HG02884 (cell line): ENCODE data around the gene LRRC53.
A peak's percentile ranks its signal among the peaks of the same experiment; 100 is the strongest.

Experiments used
- ATAC-seq: cut with Tn5 transposase; IDR thresholded peaks from one replicate; pipeline ENCODE4 v1.9.1; 2021; ENCODE audit warnings: mild to moderate bottlenecking, moderate library complexity; ENCODE audit not compliant: unreplicated experiment

The LRRC53 gene

DNA sequence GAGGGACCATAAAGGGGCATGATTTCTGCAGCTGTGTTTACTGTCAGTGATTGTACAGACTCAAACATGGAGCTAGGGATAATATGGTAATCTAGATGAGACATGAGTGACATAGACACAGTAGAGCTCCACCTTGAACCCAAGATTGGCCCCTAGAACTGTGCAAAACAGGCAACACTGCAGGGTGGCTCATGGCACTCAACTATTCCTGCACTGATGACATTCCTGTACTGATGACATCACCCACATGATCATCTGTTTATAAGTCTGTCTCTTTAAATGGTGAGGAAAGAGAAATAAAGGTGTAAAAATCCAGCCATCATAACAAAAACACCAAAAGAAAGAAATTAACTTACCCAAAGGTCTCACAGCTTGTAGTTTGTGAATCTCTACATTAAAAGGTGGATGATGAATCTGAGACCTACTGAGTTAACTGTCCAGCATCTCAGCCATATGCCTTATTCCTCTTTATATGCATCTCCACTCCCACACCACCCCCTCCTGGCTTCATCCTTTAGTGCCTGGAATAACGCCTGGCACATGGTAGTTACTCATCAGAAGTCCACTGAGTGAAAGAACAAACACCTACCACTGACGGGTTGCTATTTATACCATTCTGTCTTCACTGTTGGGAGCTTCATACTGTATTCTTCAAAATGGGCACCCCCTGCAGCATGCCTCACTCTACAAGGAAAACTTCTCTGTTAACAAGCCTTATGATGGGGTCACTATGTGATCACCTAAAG is at the start of gene LRRC53:
LRRC53 (minus strand) TSS at position 442 of the 746 bp plus-strand sequence. CDS start 29,262 bp downstream, outside the sequence.
- ATAC-seq: no peak

- no peak for ATAC-seq
Measured at GRCh38 chr1:74549932-74550331, 37.5 kb upstream of the LRRC53 start.

- ATAC-seq: no peak
Measured at GRCh38 chr1:74548961-74549750, 36.7 kb upstream of the LRRC53 start.

DNA sequence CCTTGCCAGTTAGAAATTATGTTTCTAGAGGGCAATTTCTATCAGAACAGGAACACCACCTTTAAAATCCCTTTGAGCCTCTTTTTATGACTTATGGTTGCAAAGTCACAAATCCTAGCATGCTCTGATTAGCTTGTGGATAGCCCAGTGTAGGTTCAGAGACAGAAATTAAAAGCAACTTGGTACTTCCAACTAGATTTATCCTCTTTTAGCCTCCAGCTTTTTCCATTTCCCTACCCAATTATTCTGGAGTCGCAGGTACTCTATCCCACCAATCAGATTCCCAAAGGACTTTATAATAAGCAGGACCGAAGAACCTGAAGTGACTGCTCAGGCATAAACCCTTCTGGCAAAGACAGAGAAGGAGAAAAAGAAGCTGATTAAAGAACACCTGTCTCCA is 33.4 kb upstream of the LRRC53 start:
- no peak for ATAC-seq

- ATAC-seq: no peak
Measured at GRCh38 chr1:74534241-74534640, 21.8 kb upstream of the LRRC53 start.

DNA sequence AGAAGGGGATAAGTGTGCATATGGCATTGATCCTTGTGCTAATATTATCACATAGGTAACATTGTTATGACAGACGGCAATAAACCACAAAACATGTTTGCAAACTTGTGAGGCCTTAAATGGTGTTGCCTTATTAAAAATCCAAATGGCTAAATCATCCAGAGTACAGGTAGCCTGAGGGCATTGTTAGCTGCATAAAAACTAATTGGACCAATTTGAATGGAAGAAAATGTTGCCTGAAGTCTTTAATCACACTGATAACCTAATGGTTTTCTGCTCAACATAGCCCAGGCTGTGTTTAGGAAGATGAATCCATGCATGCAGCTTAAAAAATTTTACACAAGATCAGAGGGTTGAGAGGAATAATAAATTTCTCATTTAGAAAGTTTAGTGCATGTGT is 19.4 kb upstream of the LRRC53 start:
- no peak for ATAC-seq

DNA sequence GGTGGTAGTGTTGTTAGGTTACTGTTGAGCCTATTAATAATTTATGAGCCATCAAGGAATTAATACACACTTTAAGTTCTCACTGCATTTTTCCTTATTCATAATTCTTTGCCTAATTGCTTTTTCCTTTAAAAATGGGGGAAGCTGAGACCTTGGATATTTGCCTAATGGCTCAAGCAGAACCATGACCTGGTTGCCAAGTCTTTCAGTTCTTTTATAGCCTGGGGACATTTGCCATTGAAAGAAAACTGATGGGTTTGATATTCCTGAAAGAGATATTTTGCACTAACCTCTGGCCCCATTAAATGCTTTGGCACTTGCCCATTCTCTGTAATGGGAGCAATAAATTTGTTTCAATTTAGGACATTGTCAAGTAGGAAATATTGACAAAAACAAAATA is 18.5 kb upstream of the LRRC53 start:
- no peak for ATAC-seq

- ATAC-seq: no peak
Measured at GRCh38 chr1:74528123-74528522, 15.7 kb upstream of the LRRC53 start.

DNA sequence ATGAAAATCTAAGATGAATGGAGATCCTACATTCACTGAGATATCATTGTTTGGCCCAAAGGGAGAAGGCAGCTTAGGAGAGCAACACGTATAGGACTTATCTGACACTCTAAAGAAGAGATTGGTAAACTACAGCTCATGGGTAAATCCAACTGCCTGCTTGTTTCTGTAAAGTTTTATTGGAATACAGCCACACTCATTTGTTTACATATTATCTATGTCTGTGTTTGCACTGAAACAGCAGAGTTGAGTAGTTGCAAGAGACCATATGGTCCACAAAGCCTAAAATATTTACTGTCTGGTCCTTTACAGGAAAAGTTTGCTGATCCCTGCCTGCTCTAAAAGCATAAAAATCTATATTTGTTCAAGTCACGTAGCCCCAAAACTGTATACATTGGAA is 14.3 kb upstream of the LRRC53 start:
- no peak for ATAC-seq

- no peak for ATAC-seq
Measured at GRCh38 chr1:74523873-74524480, 11.6 kb upstream of the LRRC53 start.

DNA sequence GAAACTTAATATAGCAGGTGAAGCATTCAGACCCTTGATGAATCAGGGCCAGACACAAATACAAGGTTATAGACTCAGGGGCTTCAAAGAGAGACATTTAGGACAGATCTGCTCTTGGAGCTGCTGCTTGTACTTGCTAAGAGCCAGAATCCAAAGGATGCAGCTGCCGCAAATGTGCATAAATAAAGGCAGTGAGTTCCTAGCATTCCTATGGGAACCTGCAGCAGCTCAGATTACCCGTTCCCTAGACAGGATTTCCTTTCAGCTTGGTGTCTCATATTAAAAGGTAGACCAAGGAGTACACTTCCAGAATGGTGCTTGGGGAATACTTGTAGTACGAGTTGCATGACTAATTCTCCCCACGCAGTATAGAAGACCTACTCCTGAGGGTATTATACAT is 9.7 kb upstream of the LRRC53 start:
- no peak for ATAC-seq

DNA sequence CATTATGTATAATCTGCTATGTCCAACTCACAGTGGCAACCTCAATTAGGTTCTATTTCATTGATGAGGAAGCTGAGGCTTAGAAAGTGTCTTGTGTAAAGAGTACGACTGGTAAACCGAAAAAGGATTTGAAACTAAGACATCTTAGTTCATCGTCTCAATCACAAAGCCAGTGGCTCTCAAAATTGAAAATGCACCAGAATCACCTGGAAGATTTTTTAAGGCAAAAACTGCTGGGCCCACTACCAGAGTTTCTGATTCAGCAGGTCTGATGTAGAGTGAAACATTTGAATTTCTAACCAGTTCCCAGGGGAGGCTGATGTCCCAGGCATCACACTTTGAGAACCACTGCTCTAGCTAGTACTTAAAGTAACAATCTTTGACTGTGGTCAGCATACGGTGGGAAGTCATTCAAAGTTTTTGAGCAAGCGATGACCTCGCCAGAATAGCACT is 5.2 kb upstream of the LRRC53 start:
- peak; percentile 73 for ATAC-seq

DNA sequence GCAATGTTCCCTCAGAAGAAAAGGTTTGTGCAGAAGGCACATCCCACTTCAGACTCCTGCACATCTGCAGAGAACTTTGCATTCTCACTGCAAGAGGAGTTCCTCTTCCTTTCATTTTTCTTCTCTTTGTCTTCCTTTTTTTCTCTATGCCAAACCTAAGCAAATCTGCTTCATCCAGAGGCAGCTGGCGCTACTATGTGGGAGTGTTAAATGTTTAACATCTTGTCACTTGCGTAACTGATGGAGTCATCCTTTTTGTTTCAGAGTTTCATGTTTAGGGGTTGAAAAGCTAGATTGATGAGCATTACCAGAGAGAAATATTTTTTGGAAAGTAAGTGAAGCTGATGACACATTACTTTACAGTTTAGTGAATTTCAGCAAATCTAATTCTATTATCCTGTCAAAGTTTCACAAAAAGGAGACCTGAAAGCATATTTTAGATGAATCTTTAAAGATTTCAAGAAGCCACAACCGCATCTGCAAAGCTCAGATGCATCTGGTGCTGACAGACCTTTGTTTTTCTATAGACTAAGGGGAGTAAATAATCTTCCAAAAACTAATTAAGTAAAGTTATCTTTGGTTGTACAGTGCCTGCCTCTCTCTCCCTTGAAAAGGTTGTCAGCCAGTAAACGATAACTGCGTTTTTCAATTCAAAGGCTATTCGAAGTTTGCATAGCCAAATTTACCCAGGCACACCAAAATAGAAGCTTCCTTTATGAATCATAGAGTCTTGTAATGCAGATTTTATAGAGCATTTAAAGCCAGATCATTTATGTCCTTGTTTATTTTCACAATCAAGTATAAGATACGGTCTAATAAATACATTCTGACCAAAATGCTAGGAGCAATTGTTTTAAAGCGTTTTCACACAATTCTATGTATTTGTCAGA is 1.2 kb upstream of the LRRC53 start:
- no peak for ATAC-seq

- ATAC-seq: no peak
Measured at GRCh38 chr1:74508449-74508848, 4.0 kb downstream of the LRRC53 start.

DNA sequence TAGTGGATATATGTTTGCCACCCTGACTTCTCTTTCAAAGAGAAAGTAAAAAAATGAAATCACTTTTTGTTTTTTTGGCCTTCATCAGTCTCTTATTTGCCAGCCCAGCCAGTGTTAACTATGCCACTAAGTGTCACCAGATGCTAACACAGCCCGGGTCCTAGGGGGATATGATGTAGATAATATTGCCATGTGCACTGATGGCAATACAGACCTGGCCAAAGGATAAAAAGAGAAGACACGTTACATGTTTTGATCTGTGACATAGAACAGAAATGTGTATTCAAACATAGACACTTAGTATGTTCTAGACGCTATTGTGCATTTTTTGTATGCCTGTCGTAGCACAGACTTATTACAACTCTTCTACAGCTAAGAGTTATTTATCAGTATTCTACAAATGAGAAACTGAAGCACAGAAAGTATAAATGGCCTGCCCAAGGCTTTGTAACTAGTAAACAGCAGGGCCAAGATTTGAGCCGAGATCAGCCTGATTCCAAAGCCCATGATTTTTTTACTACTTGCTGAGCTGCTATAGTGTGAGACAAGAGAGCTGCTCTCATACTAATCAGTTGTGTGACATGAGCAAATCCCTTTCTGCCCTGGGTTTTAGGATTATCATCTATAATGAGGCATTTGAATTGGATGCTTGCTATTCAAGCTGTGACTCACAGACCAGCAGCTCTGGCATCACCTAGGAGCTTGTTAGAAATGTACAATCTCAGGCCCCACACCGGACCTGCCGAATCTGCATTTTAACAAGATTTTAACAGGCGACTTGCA is 6.3 kb downstream of the LRRC53 start:
- ATAC-seq: no peak

DNA sequence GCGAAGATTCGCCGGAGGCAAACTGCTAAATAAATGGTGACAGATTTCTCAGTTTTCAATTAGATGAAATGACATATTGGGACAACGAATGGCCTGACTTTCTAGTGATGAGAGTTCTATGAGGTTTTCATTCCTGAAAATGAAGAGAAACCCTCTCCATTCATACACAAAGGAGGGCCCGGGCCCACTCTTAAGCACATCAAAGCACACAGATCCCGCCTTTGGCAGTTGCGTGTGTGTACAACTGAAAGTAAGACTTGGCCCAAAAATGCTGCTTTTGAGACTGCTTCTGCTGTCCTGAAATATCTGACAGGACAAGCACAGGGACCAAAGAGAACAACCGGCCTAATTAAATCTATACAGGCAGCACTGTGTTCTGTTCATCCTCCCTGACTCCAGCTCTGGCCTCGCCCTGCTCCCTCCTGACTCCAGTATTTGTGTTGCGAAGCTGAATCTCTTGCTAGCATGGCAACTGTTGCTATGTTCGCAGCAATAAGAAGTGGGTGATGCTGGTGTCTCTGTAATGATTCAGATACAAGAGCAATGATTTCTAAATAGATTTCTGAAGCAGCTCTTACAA is 7.4 kb downstream of the LRRC53 start:
- no peak for ATAC-seq

DNA sequence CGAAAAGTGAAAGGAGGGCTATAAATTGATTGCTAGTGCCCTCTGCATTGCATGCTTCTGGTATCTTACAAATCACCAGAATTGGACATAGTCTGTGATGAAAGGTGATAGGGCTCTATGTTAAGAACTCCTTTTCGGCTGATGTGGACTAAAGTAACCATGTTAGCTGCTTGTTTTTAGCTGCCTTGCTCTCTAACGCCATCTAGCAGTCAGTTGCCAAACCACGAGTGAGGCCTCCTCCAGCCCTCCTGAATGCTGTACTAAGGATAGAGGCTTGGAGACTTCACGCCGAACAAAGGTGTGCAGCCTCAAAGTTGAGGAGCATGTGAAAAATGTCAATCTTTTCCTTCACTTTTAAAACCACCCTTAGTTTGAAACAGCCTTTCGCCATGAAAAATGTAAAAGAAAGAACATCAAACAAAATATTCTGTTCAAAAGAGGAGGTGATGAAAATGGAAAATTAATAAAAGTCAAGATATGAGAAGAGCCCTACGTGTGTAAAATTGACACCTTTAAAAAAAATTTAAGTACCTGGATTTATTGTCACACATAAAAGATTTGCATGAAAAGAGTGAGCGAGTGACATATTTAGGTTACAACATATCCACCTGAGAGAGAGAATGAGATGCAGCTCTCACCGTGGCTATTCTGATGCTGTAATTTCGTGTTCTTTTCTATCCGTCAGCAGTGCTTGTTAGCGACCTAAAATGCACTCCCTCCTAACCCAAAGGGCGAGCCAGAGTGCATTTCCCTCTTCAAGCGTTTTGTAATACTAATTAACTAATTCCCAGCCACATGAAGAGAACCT is 8.1 kb downstream of the LRRC53 start:
- ATAC-seq: peak; percentile 92

DNA sequence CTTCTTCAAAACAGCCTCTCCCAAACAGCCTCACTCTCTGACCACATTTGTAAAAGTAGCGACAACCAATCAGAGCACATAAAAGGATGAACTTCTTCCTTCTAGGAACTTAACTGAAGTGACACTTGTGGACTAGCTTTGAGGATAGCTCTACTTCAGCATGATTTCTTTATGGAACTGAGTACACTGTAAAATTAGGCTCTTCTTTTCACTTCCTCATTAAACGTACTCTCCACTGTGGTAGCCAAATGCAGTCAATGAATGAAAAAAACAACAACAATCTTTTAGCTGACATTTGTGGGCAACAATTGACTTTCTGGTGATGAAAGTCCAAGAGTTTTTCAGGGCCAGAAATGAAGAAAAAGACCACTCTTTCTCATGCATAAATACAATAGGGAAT is 9.6 kb downstream of the LRRC53 start:
- ATAC-seq: no peak

DNA sequence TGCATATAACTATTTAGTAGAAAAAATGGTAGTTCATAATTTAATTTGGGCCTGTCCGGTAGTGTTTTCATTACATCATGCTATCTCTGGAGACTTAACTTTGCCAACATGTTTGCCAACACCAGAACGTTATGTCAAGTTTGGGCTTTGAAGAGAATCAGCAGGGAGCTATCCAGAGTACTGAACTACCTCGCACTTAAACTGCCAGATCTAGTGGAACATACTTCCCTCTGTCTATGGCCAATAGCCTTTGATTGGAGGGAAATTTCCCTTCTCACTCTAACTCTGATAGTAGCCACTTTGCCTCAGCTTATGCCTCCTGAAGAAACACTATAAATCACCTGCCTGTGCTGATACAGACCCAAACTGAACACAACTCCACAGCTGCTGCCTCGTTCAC is 10.0 kb downstream of the LRRC53 start:
- ATAC-seq: no peak
